Panc1 (cell line): Measurements from ENCODE around the gene RTL5. TPM values are rescaled to one million over a fixed set of nuclear protein-coding genes. Genes with fewer than 3 reads are reported as not detected.

Source experiments
- ATAC-seq: fragments of 200-7000 bp; cut with Tn5 transposase; 2 replicates; pipeline ENCODE4 v1.9.1; 2020; ENCODE audit warnings: mild to moderate bottlenecking, moderate library complexity
- BruUV-seq: library from RNA; stranded (reverse); fragments of 400-500 nt; replicated peaks from 2 replicates; lab custom pipeline; 2021; lab: Mats Ljungman, UMichigan
- CTCF ChIA-PET: fragments of 300-600 bp; sonication (Branson Sonifier 250); formaldehyde crosslinking; loops from one replicate; lab custom pipeline; 2022; ENCODE audit warnings: antibody characterized with exemption; lab: Charles Lee
- POLR2A ChIA-PET: fragments of 300-600 bp; sonication (Branson Sonifier 250); formaldehyde crosslinking; loops from one replicate; lab custom pipeline; 2022; ENCODE audit warnings: antibody characterized with exemption; lab: Charles Lee
- DNase-seq: peaks from one replicate; pipeline ENCODE4 v3.0.0-alpha.2; 2010; ENCODE audit warnings: low read depth, low spot score
- H3K27ac ChIP-seq: 2 replicates; pipeline ENCODE4 v1.5.1; 2011; ENCODE audit warnings: mild to moderate bottlenecking, low read length, inconsistent platforms
- H3K27me3 ChIP-seq: fragments of 200-500 bp; sonication (Bioruptor generic); 2 replicates; pipeline ENCODE4 v1.6.0; 2014; ENCODE audit warnings: low read length, inconsistent platforms; ENCODE audit not compliant: control insufficient read depth, insufficient read depth
- H3K36me3 ChIP-seq: fragments of 200-500 bp; sonication (Bioruptor generic); 2 replicates; pipeline ENCODE4 v1.5.1; 2014; ENCODE audit warnings: inconsistent platforms, mild to moderate bottlenecking, low read length, moderate library complexity; ENCODE audit not compliant: control insufficient read depth, insufficient read depth
- H3K4me1 ChIP-seq: 2 replicates; pipeline ENCODE4 v1.5.1; 2011; ENCODE audit warnings: inconsistent platforms, mild to moderate bottlenecking, low read length, moderate library complexity; ENCODE audit not compliant: control insufficient read depth, insufficient read depth
- H3K4me3 ChIP-seq, 2 experiments: 2 replicates each; pipeline ENCODE4 v1.5.1; 2011 to 2012; ENCODE audit warnings: low read depth in 2 of 2, low read length in 2 of 2, mild to moderate bottlenecking in 2 of 2, inconsistent platforms in 1 of 2, moderate library complexity in 1 of 2
- H3K9me3 ChIP-seq: fragments of 200-500 bp; sonication (Bioruptor generic); 2 replicates; pipeline ENCODE4 v1.5.1; 2014; ENCODE audit warnings: low read depth, mild to moderate bottlenecking, inconsistent platforms, low read length, moderate library complexity; ENCODE audit not compliant: control insufficient read depth, insufficient read depth
- CTCF ChIP-seq: fragments of 450-650 bp; IDR thresholded peaks from 2 replicates; pipeline ENCODE4 v1.5.1; 2017; ENCODE audit warnings: mild to moderate bottlenecking
- POLR2AphosphoS5 ChIP-seq: IDR thresholded peaks from 2 replicates; pipeline ENCODE4 v1.6.1; 2012; ENCODE audit warnings: mild to moderate bottlenecking, low read depth, low read length, moderate library complexity
- REST ChIP-seq, 2 experiments: IDR thresholded peaks; 2 replicates each; pipeline ENCODE4 v1.6.1; 2011 to 2012; ENCODE audit warnings: low read depth in 2 of 2, control low read depth in 1 of 2, low read length in 1 of 2, mild to moderate bottlenecking in 1 of 2, moderate library complexity in 1 of 2; ENCODE audit not compliant: insufficient read depth in 1 of 2
- TCF7L2 ChIP-seq: IDR thresholded peaks from 2 replicates; pipeline ENCODE4 v1.6.1; 2011; ENCODE audit warnings: mild to moderate bottlenecking, low read depth, low read length, inconsistent platforms
- in situ Hi-C: cut with HindIII; loops from 2 replicates; pipeline ENCODE4 v1.10.0; 2016; ENCODE audit warnings: low sequenced_read_pairs, low pct_unique_long_range_greater_than_20kb
- intact Hi-C: fragments of 100-400 bp; cut with micrococcal nuclease; formaldehyde crosslinking; loops from one replicate; pipeline ENCODE4 v1.10.0; 2022; ENCODE audit not compliant: unreplicated experiment
- total RNA-seq: library from RNA; stranded (reverse); gene quantifications from one replicate; pipeline ENCODE4 v1.2.1, GENCODE V29; 2021; ENCODE audit not compliant: unreplicated experiment

RTL5 gene
- total RNA-seq, 1 experiment from 2014 or later: 11.0 TPM

GRCh38 chrX:72102126-72102525, 29.6 kb downstream of the RTL5 start:
- H3K27ac ChIP-seq: no peak overlapping the region
- DNase-seq: no peak
- no peak for ATAC-seq
- CTCF ChIA-PET: no interaction called here
- intact Hi-C loops (no loop called here), in situ Hi-C loops (no loop called here)
- BruUV-seq: no TSS peak
- no peaks in the 10 kb centered on the region for H3K36me3 ChIP-seq
- H3K9me3 ChIP-seq: no peaks in the 10 kb centered on the region
- POLR2A ChIA-PET: no interaction called here
- no peaks in the 10 kb centered on the region for H3K27me3 ChIP-seq
- H3K4me3 ChIP-seq: no peak overlapping the region
- no peaks in the 10 kb centered on the region for H3K4me1 ChIP-seq
- TF ChIP-seq CTCF (no peak), REST (IDR thresholded peaks at IDR 0.05; ENCODE audit: insufficient read depth in 1 of 2, low read depth in 2 of 2, low read length in 1 of 2) (no peak)

- Histone ChIP-seq H3K9me3 (no peaks in the 10 kb centered on the region), H3K36me3 (no peaks in the 10 kb centered on the region), H3K27ac (no peak overlapping the region), H3K4me1 (no peaks in the 10 kb centered on the region), H3K4me3 (no peak overlapping the region), H3K27me3 (no peaks in the 10 kb centered on the region)
- intact Hi-C loops: no loop called here
- ChIA-PET CTCF (no interaction called here), POLR2A (no interaction called here)
- BruUV-seq: no TSS peak
- ATAC-seq (no peak), DNase-seq (no peak)
- in situ Hi-C loops: no loop called here
- TF ChIP-seq POLR2AphosphoS5 (no peak), TCF7L2 (no peak), REST (IDR thresholded peaks at IDR 0.05; ENCODE audit: insufficient read depth in 1 of 2, low read depth in 2 of 2, low read length in 1 of 2) (no peak)
Measured at GRCh38 chrX:72101597-72102037, 30.1 kb downstream of the RTL5 start.
